Keratinocyte (primary cell): ENCODE results near the gene HOXC9. TPM values are rescaled to one million over a fixed set of nuclear protein-coding genes. Genes with fewer than 3 reads are reported as not detected.

Experiments
- DNase-seq: peaks from one replicate; pipeline ENCODE4 v3.0.0-alpha.2; 2011; ENCODE audit warnings: low read depth, missing footprints, low spot score
- FAIRE-seq: peaks from 2 replicates; lab custom pipeline; 2011; peaks lifted over from hg19 to GRCh38; lab: Jason Lieb, UNC
- H2AFZ ChIP-seq: 2 replicates; pipeline ENCODE4 v1.6.0; 2012; ENCODE audit warnings: low read length, control low read depth, inconsistent platforms; ENCODE audit not compliant: control insufficient read depth
- H3K27ac ChIP-seq: 2 replicates; pipeline ENCODE4 v1.5.1; 2011; ENCODE audit warnings: low read length; ENCODE audit not compliant: control insufficient read depth, insufficient read depth
- H3K27me3 ChIP-seq: 3 replicates; pipeline ENCODE4 v1.6.0; 2011; ENCODE audit warnings: low read length; ENCODE audit not compliant: control insufficient read depth, insufficient read depth; ENCODE audit errors: extremely low read depth
- H3K36me3 ChIP-seq, 2 experiments: 2 replicates in 1 of 2; 3 replicates in 1 of 2; pipeline ENCODE4 v1.5.1; 2011; ENCODE audit warnings: low read length in 2 of 2, mild to moderate bottlenecking in 1 of 2; ENCODE audit not compliant: control insufficient read depth in 2 of 2, insufficient read depth in 2 of 2; ENCODE audit errors: extremely low read depth in 1 of 2
- H3K4me1 ChIP-seq: 3 replicates; pipeline ENCODE4 v1.5.1; 2011; ENCODE audit warnings: low read length; ENCODE audit not compliant: control insufficient read depth, insufficient read depth; ENCODE audit errors: extremely low read depth
- H3K4me2 ChIP-seq: 3 replicates; pipeline ENCODE4 v1.6.0; 2011; ENCODE audit warnings: low read depth, low read length; ENCODE audit not compliant: control insufficient read depth, insufficient read depth; ENCODE audit errors: extremely low read depth
- H3K4me3 ChIP-seq, 3 experiments: fragments of 200-600 bp in 1 of 3; sonication (generic) in 1 of 3; 2 replicates in 2 of 3; 3 replicates in 1 of 3; pipeline ENCODE4 v1.5.1; 2011 to 2016; ENCODE audit warnings: low read length in 3 of 3, mild to moderate bottlenecking in 3 of 3, control low read depth in 2 of 3, inconsistent platforms in 1 of 3, low read depth in 1 of 3, mixed read lengths in 1 of 3, mixed run types in 1 of 3, moderate library complexity in 1 of 3; ENCODE audit not compliant: control insufficient read depth in 2 of 3, insufficient read depth in 2 of 3; ENCODE audit errors: extremely low read depth in 1 of 3
- H3K79me2 ChIP-seq: 2 replicates; pipeline ENCODE4 v1.6.0; 2012; ENCODE audit warnings: low read length; ENCODE audit not compliant: control insufficient read depth, insufficient read depth
- H3K9ac ChIP-seq: 3 replicates; pipeline ENCODE4 v1.6.0; 2011; ENCODE audit warnings: low read length; ENCODE audit not compliant: control insufficient read depth, insufficient read depth; ENCODE audit errors: extremely low read depth
- H3K9me1 ChIP-seq: 3 replicates; pipeline ENCODE4 v1.6.0; 2011; ENCODE audit warnings: low read length; ENCODE audit not compliant: control insufficient read depth, insufficient read depth; ENCODE audit errors: extremely low read depth
- H3K9me3 ChIP-seq: 2 replicates; pipeline ENCODE4 v1.5.1; 2012; ENCODE audit warnings: low read depth, low read length; ENCODE audit not compliant: control insufficient read depth
- H4K20me1 ChIP-seq: 3 replicates; pipeline ENCODE4 v1.6.0; 2011; ENCODE audit warnings: low read length; ENCODE audit not compliant: control insufficient read depth, insufficient read depth; ENCODE audit errors: extremely low read depth
- EZH2 ChIP-seq: IDR thresholded peaks from one replicate; pipeline ENCODE4 v1.6.1; 2012; ENCODE audit warnings: inconsistent platforms, mild to moderate bottlenecking, low read length, moderate library complexity
- dilution Hi-C: fragments of 300-500 bp; cut with MboI; formaldehyde crosslinking; loops from one replicate; pipeline ENCODE4 v1.7.0; 2020; ENCODE audit warnings: low sequenced_read_pairs; ENCODE audit not compliant: extremely low pct_ligation_motif_present
- polyA plus RNA-seq, 5 experiments: library from polyadenylated mRNA; depleted of rRNA in 3 of 5; stranded (reverse) in 3 of 5; stranded (forward) in 1 of 5; unstranded in 1 of 5; fragments of >200 nt; gene quantifications; 1 replicate in 1 of 5; 2 replicates in 3 of 5; 3 replicates in 1 of 5; pipeline versions ENCODE4 v1.2.1 to v1.2.3, GENCODE V29; 2011 to 2012; ENCODE audit warnings: missing spikeins in 2 of 5, low read depth in 1 of 5, low replicate concordance in 1 of 5
- TF ChIP-seq, protein P1 (sequence below), 3 experiments: IDR thresholded peaks in 1 of 3; conservative IDR thresholded peaks in 1 of 3; optimal IDR thresholded peaks in 1 of 3; 2 replicates in 2 of 3; 3 replicates in 1 of 3; pipeline versions ENCODE3 to v1.5.1; 2011; ENCODE audit warnings: low read length in 3 of 3, mild to moderate bottlenecking in 3 of 3, moderate library complexity in 2 of 3, control low read depth in 1 of 3, inconsistent platforms in 1 of 3; ENCODE audit not compliant: insufficient read depth in 2 of 3; ENCODE audit errors: extremely low read depth in 1 of 3

Gene HOXC9
- polyA plus RNA-seq, 1 donor (not counting 4 experiments of a cell fraction or from before 2014, with no cell fraction given), result 1.8 TPM

DNA sequence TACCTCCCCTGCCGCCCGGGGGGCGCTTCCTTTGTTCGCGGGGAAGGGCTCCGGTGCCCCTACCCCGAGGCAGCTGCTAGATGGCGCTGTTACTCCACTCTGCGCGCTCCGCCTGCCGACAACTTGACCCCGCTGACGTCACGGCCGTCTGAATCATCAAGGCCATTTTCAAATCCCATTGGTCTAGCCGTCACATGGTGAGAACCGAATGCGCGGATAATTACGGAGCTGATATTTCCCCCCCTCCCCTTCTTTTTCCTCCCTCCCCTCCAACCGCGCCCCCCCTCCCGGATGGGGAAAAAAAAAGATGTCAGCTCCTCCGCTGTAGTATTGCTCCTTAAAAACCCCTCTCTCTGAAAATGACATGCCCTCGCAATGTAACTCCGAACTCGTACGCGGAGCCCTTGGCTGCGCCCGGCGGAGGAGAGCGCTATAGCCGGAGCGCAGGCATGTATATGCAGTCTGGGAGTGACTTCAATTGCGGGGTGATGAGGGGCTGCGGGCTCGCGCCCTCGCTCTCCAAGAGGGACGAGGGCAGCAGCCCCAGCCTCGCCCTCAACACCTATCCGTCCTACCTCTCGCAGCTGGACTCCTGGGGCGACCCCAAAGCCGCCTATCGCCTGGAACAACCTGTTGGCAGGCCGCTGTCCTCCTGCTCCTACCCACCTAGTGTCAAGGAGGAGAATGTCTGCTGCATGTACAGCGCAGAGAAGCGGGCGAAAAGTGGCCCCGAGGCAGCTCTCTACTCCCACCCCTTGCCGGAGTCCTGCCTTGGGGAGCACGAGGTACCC lies 14.9 kb upstream of the HOXC9 start, which contains the start of gene HOXC10:
Gene HOXC10 (plus strand): TSS at position 246 of the 791 bp plus-strand sequence. CDS start 114 bp downstream, at position 360.
- no peaks in the 10 kb centered on the region for H3K9me1 ChIP-seq
- H2AFZ ChIP-seq, result peak within 1 kb of the TSS; percentile 61
- peaks cover 61% of the 10 kb centered on the region for H3K79me2 ChIP-seq
- no peaks in the 10 kb centered on the region for H3K36me3 ChIP-seq
- TF ChIP-seq EZH2, result no peak
- TF ChIP-seq, protein P1, sequence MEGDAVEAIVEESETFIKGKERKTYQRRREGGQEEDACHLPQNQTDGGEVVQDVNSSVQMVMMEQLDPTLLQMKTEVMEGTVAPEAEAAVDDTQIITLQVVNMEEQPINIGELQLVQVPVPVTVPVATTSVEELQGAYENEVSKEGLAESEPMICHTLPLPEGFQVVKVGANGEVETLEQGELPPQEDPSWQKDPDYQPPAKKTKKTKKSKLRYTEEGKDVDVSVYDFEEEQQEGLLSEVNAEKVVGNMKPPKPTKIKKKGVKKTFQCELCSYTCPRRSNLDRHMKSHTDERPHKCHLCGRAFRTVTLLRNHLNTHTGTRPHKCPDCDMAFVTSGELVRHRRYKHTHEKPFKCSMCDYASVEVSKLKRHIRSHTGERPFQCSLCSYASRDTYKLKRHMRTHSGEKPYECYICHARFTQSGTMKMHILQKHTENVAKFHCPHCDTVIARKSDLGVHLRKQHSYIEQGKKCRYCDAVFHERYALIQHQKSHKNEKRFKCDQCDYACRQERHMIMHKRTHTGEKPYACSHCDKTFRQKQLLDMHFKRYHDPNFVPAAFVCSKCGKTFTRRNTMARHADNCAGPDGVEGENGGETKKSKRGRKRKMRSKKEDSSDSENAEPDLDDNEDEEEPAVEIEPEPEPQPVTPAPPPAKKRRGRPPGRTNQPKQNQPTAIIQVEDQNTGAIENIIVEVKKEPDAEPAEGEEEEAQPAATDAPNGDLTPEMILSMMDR (optimal IDR thresholded peaks at IDR 0.05 in 1 of 3, IDR thresholded peaks at IDR 0.05 in 1 of 3, conservative IDR thresholded peaks at IDR 0.05 in 1 of 3; ENCODE audit: extremely low read depth in 1 of 3, insufficient read depth in 2 of 3, low read length in 3 of 3), result peak; percentile 61 to 97 (median 85)
- no peaks in the 10 kb centered on the region for H3K27me3 ChIP-seq
- DNase-seq (no peak), FAIRE-seq (peak; percentile 91)
- H3K9ac ChIP-seq, result peak within 1 kb of the TSS; percentile 90
- peak within 1 kb of the TSS; percentile 83 for H3K27ac ChIP-seq
- H3K4me2 ChIP-seq, result peak within 1 kb of the TSS; percentile 94
- dilution Hi-C loops, result no loop called here
- H4K20me1 ChIP-seq, result no peaks in the 10 kb centered on the region
- H3K9me3 ChIP-seq, result no peaks in the 10 kb centered on the region
- H3K4me1 ChIP-seq, result peaks cover 33% of the 10 kb centered on the region
- peak within 1 kb of the TSS; percentile 73 to 91 (median 90) for H3K4me3 ChIP-seq

DNA sequence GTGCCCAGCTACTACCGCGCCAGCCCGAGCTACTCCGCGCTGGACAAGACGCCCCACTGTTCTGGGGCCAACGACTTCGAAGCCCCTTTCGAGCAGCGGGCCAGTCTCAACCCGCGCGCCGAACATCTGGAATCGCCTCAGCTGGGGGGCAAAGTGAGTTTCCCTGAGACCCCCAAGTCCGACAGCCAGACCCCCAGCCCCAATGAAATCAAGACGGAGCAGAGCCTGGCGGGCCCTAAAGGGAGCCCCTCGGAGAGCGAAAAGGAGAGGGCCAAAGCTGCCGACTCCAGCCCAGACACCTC lies 14.3 kb upstream of the HOXC9 start:
- peak overlapping the region; percentile 83 for H3K27ac ChIP-seq
- peaks cover 0 to 1% of the 10 kb centered on the region in 2 experiments for H3K36me3 ChIP-seq
- dilution Hi-C loops, result no loop called here
- peak overlapping the region; percentile 61 for H2AFZ ChIP-seq
- H3K79me2 ChIP-seq, result peaks cover 67% of the 10 kb centered on the region
- DNase-seq (no peak), FAIRE-seq (no peak)
- peak overlapping the region; percentile 90 for H3K9ac ChIP-seq
- no peaks in the 10 kb centered on the region for H3K9me3 ChIP-seq
- TF ChIP-seq, protein P1 (optimal IDR thresholded peaks at IDR 0.05 in 1 of 3, IDR thresholded peaks at IDR 0.05 in 1 of 3, conservative IDR thresholded peaks at IDR 0.05 in 1 of 3; ENCODE audit: extremely low read depth in 1 of 3, insufficient read depth in 2 of 3, low read length in 3 of 3), result no peak
- TF ChIP-seq EZH2, result no peak
- no peaks in the 10 kb centered on the region for H3K27me3 ChIP-seq
- H3K4me3 ChIP-seq, result peak overlapping the region; percentile 73 to 91 (median 90)
- H3K4me1 ChIP-seq, result peaks cover 33% of the 10 kb centered on the region
- H3K9me1 ChIP-seq, result no peaks in the 10 kb centered on the region
- H4K20me1 ChIP-seq, result no peaks in the 10 kb centered on the region
- peak overlapping the region; percentile 94 for H3K4me2 ChIP-seq
